NOMO-1 (cell line): ENCODE results near the gene CGREF1.
A peak's percentile ranks its signal among the peaks of the same experiment; 100 is the strongest.
"Not testable (repeated sequence)": the region's sequence is repeated elsewhere in the genome, so short reads cannot be mapped to it uniquely, and the experiment has no call there.

Experiments
- DNase-seq, 2 experiments: peaks; one replicate each; lab custom pipeline; 2025; ENCODE audit not compliant: unreplicated experiment in 2 of 2; lab: John Stamatoyannopoulos, UW

CGREF1 gene

DNA sequence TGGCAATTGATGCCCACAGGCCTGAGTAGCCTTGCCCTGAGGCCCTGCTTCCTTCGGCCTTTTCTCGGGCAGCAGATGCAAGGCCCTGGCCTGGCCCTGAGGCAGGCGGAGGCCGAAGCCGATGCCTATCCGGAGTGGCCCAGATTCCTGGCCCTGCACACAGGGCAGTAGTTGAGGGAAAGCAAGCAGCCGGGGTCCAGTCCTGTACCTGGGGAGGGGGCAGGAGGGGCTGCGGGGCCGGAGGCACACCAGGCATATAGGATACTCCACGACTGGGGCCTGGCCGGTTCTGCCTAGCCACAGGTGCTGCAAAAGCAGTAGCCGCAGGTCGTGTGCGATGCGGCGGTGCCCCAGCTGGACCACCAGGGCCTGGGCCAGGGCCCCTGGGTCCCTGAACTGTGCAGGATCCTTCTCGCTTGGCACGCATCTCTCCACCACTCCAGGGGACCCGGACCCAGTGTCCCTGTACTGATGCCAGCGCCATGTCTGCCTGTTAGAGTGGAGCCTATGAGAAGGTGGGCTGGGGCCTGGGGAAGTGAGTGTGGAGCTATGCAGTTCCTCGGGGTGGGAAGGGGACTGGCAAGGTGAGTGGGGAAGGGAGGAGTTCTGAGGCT is 18.5 kb upstream of the CGREF1 start:
- DNase-seq, result no peak

DNA sequence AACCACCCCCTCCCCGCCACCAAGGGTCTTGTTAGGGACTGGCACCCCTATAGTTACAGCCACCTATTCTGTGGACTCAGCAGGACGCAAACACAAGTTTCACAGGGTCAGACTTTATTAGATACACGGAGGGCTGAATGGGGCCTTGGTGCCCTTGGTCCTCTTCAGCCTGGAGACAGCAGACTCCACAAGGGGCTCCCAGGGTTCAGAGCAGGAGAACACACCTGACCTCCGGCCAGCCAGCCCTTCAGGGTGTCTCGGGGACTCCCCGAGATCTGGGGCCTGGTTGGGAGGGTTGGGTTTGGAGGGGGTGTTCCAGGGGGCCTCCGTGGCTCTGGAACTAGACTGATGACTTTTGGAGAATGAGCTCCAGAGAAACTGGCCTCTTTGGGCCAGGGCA is 17.8 kb upstream of the CGREF1 start:
- DNase-seq, result no peak

DNA sequence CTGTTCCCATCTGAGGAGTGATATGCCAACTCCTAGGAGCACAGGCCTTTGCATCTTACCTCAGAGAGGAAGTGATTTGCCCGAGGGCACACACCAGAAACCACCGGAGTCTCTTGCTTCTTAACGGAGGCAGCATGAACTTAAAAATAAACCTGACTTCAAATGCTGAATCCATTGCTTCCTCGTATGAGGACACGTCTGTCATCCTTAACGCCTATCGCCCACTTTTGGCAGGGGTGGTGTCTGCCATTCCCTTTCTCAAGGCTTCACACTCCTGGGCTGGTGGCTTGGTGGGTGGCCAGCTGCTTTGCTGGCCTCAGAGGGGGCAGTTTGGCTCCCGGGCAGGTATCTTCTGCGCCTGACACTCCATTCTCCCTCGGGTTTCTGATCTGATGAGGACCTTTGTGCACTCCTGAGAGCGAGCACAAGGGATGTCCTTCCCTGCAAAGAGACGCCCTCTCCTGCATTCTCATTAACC is 16.6 kb upstream of the CGREF1 start:
- peak in 1 of 2 experiments; percentile 52 for DNase-seq

DNA sequence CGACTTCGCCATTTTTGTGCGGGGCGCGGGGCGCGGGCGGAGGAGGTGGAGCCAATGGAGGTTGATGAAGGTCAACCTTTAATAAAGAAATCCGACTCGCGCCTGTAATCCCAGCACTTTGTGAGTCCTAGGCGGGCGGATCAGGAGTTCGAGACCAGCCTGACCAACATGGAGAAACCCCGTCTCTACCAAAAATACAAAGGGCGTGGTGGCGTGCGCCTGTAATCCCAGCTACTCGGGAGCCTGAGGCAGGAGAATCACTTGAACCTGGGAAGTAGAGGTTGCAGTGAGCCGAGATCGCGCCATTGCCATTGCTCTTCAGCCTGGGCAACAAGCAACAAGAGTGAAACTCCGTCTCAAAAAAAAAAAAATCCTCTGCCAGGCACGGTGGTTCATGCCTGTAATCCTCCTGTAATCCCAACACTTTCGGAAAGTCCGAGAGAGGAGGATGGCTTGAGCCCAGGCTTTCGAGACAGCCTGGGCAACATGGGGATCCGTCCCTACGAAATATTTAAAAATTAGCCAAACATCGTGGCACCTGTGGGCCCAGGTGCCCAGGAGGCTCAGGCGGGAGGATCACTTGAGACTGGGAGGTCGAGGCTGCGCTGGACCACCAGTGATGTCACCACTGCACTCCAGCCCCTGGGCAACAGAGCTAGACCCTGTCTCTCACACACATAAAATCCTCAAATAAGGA is 16.0 kb upstream of the CGREF1 start:
- DNase-seq, result no peak

DNA sequence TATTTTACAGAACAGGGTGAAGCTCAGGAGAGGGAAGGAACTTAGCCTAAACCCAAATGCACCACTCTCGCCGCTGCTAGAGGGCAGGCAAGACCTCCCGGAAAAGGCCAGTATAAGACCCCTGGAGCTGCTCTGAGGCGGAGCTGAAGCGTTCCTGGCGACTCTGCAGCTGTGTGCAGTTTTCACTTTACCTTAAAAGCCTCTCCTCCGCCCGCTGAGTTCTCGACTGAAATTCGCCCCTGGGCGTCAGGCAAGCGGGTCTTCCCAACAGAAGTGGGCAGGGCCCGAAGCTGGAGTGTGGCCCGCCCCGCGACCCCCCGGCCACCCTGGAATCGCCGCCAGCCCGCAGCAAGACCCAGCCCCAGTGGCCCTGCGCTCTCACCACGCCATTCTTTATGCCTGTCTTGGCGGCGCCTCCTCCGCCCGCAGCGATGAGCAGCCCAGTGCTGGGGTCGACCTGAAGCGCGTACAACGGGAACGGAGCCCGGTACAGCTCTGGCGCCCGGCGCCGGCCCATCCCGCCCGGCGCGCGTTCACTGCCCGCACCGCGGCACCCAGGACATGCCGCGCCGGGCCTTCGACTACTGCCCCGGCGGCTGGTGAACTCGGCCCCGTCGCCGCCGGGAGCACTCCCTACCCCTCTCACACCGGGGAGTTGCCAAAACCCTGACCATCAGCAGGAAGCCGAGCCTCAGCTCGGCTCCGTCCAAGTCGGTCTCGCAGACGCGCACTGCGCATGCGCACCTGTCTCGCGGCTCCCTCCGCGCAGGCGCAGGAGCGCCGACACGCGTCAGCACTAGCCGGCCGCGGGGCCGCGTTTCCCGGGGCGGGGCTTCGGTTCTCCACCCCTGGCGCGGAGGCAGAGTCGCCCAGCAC is 15.2 kb upstream of the CGREF1 start, which contains the start of gene PREB:
Gene PREB (minus strand): TSS at position 732 of the 876 bp plus-strand sequence. CDS start 215 bp downstream, at position 517.
- DNase-seq, result peak; percentile 93 to 96

DNA sequence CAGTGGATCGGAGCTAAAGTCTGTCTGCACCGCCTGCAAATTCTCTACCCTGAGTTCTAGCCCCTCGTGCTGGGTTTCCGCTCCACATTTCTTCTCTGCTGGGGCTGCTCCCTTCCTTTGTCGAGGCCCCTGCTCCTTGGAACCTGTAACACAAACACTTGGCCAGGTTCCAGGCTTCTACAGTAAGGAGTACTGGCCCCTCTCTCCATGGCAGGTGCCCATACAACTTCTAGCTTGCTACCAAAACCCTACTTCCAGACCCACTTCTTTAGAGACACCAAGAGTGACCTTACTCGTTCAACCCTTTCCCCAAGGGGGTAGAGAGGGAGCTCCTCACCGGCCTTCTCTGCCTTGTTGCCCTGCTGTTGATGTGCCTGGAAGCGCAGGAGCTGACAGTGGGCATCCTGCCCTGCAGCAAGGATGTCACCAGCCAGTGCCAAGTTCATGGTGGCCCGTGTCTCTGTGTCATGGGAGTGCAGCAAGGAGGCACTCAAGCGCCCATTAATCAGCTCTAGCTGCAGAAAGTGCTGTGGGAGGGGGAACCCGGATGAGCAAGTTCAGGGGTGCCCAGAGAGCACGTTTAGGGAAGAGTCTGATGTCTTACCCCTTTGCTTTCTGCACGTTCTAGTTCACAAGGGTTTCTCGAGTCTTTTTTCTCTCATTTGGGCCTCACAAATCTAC is 14.4 kb upstream of the CGREF1 start:
- DNase-seq, result no peak

DNA sequence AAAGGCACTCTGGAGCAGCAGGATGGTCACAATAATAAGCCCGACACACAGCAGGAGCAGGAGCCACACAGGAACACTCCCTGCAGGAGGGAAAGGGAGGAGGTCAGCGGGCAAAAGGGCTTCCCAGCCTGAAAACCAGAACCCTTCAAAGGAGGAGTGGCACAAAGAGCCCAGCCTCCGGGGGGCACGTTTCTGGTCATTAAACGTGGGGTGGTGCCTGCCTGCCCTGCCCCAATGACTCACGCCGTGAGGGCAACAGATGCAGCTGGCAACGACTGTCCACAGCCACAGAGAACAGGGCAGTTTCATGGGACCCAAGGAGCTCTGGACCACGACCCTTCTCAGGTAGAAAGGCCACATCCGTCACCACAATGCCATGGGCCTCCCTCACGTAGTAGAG is 12.5 kb upstream of the CGREF1 start:
- DNase-seq, result no peak

DNA sequence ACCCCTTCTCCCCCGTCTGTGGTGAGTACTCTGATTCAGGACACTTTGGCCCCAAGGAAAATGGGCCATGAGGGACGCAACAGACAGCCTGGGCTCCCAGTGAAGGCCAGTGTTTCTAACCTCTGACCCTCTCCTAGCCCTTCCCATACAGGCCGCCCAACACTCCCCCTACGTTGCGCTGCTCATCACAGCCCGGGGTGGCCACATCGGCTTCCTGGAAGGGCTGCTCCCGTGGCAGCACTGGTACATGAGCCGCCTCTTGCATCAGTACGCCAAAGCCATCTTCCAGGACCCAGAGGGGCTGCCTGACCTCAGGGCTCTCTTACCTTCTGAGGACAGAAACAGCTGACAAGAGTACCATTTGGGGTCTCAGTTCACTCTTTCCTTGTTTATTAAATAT is 11.5 kb upstream of the CGREF1 start:
- DNase-seq, result no peak

DNA sequence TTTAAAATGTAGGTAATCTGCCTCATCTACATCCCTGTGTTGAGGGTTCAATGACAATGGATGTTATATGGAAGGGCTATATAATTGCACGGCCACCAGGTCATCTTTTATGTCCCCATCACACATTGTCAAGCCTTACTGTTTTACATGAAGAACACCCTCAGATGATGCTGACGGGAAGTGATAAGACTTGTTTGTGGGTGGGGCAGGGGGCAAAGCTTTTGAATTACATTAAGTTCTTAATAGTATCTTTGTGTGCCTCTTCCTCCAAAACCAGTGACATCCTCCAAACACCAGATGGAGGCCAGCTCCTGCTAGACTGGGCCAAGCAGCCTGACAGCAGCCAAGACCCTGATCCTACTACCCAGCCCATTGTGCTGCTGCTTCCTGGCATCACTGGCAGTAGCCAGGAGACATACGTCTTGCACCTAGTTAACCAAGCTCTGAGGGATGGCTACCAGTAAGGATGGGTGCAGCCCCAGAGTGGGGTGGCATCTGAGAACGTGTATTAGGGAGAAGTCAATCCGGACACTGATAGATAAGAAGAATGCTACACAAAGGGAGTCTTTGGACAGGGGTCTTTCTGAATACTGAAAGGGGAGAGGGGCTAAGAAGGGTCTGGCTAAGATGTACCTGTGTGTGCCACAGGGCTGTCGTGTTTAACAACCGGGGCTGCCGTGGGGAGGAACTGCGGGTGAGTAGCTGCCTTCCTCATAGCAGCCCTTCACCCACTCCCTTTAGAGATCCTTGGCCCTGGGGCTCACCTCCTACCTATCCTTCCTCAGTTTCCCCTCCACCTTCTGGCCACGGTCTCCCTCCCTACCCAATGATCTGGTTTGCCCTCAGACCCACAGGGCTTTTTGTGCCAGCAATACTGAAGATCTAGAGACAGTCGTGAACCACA is 10.0 kb upstream of the CGREF1 start:
- DNase-seq, result no peak

DNA sequence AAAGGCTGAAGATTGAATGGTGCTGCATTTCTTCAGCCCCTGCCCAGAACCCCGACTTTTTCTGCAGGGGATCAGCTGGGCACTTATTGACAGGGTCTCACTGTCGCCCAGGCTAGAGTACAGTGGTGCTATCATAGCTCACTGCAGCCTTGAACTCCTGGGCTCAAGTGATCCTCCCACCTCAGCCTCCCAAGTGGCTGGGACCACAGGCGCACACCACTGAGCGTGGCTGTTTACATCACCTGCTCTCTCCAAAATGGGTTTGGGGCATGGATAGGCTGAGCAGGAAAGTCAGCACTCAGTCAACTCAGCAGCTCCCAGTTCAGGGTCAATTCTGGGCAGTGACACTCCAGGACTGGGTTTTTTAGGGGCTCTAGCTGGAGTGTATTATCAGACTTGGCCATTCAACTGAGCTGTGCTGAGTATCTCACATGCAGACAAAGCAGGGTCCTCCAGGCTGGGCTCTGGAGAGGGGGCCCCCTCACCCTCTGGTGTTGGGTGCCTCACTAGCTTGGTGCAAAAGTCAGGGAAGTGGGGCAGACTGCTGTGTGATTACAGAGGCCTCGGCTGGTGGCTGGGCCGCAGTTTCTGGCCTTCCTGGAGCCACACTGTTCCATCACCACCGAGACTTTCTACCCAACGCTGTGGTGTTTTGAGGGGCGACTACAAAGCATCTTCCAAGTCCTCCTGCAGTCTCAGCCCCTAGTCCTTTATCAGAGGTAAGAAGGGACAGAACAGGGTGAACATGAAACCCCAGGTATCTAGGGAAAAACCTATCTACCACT is 9.1 kb upstream of the CGREF1 start:
- no peak for DNase-seq

DNA sequence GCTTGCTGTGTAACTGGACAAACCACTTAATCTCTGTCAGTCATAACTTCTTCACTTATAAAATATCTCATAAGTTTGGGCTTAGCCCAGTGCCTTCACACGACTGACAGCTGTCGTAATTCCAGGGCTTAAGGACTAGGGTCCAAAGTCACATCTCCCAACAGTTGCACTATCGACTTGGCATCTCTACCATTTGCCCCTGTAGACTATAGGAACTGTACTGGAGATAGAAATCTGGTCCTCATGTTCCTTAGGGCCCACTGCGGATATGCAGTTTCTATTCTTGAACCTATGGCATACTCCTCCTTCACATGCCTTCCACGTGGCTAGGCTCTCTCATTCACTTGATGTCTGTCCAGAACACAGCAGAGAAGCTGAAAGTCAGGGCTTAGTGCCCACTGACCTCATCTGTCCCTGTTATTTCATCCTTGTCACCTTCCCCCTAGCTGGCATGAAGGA is 7.4 kb upstream of the CGREF1 start:
- no peak for DNase-seq

DNA sequence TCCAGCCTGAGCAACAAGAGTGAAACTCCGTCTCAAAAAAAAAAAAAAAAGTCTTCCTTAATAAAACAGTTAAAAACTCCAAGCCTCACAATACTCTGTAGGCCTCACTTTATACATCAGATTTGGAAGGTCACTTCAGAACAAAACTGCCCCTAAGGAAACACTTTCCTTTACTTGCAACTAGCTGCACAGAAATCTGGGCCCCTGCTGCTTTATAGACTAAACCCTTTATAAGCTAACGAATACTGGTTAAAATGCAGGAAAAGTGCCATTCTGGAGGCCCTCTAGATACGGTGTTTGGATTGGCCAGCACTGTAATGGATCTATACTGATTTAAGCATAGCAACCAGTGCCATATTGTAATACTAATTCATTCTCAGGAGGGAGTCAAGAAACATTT is 6.2 kb upstream of the CGREF1 start:
- DNase-seq, result no peak

DNA sequence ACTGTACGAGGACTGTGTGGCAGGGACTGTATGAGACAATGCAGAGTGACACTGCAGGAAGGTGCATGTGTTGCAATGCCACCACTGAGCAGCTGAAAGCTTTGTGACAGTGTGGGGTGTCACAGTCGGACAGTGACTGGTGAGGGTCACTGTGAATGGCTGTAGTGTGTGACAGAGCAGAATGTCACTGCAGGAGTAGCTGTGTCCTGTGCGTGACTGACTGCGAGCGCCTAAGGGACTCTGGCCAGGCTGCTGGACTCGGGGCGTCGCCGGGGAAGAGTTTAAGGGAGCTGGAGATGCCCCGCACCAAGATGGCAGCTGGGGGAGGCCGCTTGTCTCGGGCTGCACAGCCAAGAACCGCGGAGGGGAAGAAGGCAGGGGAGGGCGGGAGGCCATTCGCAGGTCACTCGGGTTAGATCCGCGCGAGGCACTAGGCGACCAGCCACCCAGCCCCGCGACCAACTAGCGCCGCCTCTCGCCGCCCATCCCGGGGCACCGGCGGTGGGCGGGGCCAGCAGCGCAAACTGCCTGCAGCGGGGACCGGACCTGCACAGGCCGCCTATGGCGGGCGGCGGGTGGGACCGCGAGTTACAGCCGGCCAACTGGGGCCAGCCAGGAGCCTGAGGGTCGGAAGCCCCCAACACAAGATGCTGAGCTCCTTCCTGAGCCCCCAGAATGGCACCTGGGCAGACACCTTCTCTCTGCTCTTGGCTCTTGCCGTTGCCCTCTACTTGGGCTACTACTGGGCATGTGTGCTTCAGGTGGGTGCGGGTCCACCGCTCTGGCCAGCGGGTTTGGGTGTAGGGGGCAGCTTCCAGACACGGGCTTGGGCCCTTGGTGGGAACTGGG is 4.6 kb upstream of the CGREF1 start, which contains the start of gene ABHD1:
Gene ABHD1 (plus strand): TSS at position 514 of the 849 bp plus-strand sequence. CDS start 134 bp downstream, at position 648.
- DNase-seq, result peak; percentile 54 to 79

DNA sequence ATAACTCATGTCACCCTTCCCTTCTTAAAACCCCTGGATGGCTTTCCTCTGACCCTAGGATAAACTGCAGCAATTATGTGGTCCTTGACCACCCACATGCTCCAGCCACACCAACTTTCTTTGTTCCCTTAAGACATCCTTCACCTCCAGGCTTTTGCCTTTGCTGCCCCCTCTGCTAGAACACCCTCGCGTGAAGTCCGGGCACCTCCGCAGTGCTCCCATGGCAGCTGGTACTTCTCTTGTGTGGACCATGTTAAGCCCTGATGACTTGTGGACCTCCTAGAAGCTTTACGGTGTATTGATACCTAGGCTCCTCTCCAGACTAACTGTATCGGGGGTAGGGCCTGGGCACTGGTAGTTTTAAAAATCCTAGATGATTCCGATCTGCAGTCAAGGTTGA is 3.9 kb upstream of the CGREF1 start:
- no peak for DNase-seq

DNA sequence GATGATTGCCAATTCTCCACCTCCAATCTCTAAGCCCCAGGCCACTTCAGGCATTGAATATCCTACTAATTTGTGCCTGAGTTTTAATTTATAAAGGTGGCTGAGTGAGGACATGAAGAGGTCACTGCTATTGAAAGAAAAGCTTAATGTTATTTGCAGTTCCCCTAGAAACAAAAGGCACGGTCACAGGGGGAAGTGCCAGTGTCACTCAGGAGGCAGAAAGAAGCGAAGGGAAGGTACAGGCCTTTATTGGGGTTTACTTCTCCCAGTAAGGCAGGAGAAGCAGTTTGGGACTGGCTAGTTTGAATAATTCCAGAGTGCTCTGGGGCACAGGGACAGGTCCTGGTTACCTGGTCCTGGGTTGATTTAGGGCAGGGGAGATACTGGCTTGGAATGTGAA is 3.0 kb upstream of the CGREF1 start:
- peak; percentile 15 to 50 for DNase-seq

DNA sequence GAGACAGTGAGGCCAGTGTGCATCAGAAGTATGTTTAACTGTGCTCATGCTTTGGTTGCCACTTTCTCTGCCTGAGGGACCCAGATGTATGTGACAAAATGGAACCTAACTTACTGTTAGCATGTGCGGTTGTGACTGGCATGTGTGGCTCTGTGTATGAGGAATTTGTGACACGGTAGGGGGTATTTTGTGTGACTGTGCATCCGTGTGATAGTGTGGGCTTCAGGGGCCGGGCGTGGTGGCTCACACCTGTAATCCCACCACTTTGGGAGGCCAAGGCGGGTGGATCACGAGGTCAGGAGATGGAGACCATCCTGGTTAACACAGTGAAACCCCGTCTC is 372 bp upstream of the CGREF1 start:
- not testable (repeated sequence) for DNase-seq

DNA sequence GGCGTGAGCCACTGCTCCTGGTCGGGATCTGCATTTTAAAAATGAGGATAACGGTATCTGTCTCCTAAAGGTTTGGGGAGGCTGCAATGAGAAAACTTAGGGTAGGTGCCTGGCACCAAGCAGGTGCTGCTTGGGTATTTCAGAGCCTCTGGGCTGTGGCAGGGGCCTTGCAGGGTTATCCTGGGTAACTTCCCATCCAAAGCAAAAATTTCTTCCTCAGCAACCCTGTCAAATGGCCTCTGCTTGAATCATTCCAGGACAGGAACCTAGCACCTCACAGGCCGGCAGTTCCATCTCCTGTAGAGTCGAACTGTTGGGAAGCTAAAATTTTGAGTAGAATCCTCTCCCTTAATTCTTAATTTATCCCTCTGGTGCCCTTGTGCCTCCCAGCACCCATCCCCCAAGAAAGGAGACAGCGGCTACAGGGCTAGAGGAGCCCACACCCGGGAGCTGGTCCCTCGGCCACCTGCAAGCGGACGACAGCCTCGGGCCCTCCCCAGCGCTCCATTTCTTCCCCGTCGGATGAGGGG is 868 bp downstream of the CGREF1 start:
- DNase-seq, result no peak

DNA sequence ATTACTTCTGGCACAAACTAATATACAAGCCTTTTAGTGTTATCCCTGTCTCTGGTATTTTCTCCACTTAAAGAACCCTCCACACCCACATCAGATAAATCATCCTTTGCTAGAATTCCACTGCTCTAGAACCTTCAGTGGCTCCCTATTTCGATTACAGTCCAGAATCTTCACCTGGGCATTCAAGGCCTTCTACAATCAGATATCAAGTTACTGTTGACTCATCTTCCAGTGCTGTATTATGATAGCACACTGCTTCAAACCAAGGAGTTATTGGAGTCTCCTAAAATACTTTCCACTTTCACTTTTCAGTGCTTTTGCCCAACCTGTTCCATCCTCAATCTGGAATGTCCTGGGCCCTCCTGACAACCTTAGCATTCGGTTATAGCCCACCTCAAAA is 3.4 kb downstream of the CGREF1 start:
- DNase-seq, result no peak
